Stimulated activated CD4-positive, alpha-beta T cell treated with anti-CD3 and anti-CD28 coated beads, Interleukin-4, amount 100 ng/mL, for 1 hour (primary cell): ENCODE results near the gene SLC5A3.

Source experiments
- DNase-seq: peaks from one replicate; pipeline ENCODE4 v3.0.0-alpha.2; 2020

The SLC5A3 gene

GRCh38 chr21:34073032-34073748 is at the start of gene SLC5A3, which contains the start of gene MRPS6:
Gene SLC5A3 (plus strand): TSS chr21:34073578. CDS start chr21:34095199, 21,621 bp downstream.
Gene MRPS6 (plus strand): TSS chr21:34073578. CDS start chr21:34073701, 123 bp downstream.
- DNase-seq: peak; percentile 76

GRCh38 chr21:34023691-34024373 is 49.5 kb upstream of the SLC5A3 start:
- no peak for DNase-seq

GRCh38 chr21:34024374-34024693 is 49.0 kb upstream of the SLC5A3 start:
- DNase-seq: no peak

GRCh38 chr21:34027721-34028461 is 45.5 kb upstream of the SLC5A3 start:
- DNase-seq: no peak

DNA sequence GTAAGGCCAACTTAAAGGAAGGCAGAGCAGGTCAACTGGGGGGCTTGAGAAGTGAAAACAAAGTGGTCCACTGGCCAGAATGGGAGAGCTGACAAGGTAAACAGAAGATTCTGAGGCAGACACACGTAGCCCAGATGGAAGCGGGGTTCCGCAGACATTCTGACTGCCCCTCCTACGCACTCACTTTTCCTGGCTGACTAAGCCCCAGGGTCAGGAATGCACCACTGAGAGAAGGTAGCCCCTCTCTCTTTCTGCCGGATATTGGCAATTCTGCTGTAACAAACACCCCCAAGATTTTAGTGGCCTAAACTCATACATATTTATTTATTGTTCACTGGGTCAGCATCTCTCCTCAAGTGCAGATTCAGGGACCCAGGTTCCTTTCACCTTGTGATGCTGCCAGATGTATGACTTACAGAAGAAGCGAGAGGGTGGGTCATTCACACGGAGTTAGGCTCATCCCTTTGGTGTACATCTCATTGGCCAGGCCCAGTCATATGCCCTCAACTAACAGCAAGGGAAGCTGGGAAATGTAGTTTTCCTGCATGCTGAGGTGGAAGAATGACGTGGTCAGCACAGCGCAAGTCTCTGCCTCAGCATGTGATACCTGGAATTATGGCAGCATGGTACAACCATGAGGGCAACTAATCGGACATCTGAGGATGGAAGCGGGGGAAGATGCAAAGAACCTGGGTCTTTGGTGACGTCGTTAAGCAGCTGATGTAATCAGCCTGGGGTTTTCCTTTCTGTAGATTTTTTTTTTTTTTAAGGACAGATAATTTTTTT is 43.4 kb upstream of the SLC5A3 start:
- DNase-seq: peak; percentile 31

- no peak for DNase-seq
These were observed 41.5 kb upstream of the SLC5A3 start for GRCh38 chr21:34031835-34032370.

DNA sequence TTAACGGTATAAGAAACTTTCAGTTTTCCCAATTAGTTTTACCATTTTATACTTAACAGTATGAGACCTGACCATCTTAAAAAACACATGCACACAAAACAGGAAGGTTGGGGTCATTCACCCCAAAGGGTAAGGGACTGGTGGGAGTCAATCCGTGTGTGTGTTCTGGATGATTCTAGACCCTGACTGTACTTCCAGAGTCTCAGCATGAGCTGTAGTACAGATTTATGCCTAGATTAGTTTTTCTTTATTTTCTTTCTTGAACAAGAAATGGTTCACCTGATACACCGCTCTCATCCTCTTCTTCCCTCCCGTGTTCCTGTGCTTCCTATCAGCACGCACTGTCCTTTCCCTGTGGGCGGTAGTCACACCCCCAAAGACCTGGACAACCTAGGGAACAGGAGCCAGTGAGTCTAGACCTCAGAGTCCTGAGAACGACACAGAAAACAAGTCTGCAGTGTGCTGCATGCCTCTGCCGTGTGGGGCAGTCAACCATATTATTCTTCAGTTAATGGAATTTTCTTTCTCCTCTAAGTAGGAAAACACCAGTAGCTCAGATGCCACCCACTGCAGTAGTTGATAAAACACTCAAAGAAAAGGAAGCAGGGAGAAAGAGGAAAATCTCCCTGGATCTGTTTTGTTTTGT is 38.9 kb upstream of the SLC5A3 start:
- DNase-seq: no peak

DNA sequence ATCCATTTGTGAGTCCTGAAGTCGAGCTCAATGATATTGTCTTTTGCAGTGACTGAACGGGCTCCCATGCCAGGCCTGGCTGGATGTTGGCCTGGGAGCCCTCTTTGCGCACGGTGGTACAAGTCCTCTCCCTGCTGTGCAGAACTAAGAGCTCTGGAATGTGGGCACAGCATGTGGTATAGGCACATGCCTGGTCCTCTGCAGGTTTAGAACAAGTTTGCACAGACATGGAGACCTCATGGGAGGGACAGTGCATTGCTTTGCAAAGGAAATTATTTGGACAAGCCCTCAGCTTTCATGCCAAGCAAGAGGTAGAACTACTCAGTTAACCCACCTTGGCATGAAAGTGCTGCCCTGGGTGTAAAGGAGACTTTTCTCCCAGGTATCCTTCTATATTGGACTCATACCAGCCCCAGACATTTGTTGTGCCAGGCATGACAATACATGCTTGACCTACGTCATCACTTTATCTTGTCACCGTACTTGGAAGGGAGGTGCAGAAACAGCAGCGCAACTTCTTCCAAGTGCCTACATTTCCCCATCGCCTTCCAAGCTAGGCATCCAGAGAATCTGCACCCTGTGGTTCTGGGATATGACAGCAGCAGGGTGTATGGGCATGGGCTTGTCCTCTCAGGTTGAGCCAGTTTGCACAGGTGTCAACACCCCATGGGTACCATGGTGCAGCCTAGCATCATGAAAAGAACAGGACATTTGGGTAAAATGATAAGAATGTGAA is 37.6 kb upstream of the SLC5A3 start:
- DNase-seq: no peak

GRCh38 chr21:34037009-34037795 is 36.2 kb upstream of the SLC5A3 start:
- DNase-seq: no peak

- no peak for DNase-seq
These were observed 33.5 kb upstream of the SLC5A3 start for GRCh38 chr21:34039678-34040382.

- no peak for DNase-seq
These were observed 30.6 kb upstream of the SLC5A3 start for GRCh38 chr21:34042735-34043134.

- DNase-seq: no peak
These were observed 30.0 kb upstream of the SLC5A3 start for GRCh38 chr21:34043333-34043732.

DNA sequence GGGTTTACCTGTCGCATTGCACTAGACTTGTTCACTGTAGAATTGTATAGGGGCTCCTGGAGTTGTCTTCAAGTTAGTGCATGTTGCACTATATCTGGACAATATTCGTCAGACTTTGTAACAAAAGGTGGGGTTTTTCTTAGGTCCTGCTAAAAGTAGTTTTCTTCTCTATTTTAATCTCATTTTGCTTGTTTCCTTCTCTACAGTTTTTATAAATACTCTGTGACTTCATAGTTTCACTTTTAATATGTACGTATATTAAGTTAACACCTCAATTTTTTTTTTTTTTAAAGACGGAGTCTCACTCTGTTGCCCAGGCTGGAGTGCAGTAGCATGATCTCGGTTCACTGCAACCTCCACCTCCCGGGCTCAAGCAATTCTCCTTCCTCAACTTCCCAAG is 26.5 kb upstream of the SLC5A3 start:
- no peak for DNase-seq

DNA sequence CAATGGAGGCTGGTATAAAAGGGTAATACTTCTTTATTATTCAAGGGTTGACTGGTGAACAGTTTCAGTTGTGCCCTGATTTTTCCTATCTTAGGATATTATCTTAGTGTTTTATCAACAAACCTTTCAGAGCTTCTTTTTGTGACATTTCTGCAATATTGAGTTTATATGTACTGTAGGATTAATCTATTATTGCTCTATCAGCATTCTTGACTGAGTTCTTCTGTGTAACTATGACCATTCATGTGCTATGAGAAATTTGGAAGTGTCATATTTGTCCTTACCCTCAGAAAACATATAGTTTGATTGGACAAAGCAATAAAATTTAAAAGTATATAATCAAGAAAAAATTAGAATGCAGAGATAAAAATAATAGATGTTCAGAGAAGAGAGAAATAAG is 25.5 kb upstream of the SLC5A3 start:
- no peak for DNase-seq

DNA sequence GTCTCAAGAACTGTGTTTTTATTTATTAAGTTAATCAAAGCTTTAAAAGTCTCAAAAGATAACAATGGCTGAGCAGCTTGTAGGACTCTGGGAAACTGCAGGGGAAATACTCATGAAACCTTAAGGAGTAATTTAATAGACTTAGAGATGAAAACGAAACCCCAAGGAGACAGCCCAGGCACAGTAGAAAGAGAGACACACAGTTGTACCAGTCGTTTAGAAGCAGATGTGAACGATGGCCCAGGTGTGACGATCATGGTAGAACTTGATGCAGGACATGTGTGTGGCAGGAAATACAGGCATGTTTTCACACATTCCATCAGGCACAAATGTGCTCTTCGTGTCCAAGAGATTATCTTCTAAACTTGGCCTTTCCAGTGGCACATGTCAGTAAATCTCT is 21.2 kb upstream of the SLC5A3 start:
- no peak for DNase-seq

GRCh38 chr21:34054259-34054658 is 19.1 kb upstream of the SLC5A3 start:
- DNase-seq: no peak

GRCh38 chr21:34055615-34056014 is 17.8 kb upstream of the SLC5A3 start:
- DNase-seq: no peak

DNA sequence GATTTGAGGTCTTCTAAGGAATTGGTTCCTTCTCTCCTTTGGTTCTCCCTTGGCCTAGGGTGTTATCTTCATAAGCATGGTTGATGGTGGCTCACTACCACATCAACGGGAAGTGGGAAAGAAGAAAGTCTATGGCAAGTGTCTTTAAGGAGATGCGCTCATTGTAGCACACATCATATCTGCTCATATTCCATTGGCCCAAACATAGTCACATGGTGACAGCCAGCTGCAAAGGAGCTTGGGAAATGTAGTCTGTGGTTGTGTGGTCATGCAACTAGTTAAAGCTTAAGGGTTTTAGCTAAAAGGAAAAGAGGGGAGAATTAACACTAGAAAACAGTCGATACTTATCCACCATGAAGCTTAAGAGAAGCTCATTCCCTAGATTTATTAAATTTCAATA is 11.4 kb upstream of the SLC5A3 start:
- no peak for DNase-seq

DNA sequence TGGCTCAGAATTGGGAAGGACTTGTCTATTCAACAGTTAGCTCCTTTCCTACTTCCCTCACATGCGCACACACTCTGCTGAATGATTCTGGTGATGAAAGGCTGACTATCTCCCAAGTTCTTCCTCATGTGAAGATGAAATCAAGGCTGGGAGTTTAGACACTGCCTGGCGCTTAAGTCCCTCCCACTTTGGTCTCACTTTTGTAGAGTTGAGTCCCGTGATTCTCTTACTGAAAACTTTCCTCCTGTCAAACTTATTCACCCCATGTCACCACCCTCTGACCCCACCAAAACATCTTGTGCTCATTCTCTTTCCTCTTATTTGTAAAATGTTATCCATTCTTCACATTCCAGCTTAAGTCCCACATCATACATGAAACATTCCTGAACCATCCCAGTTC is 8.4 kb upstream of the SLC5A3 start:
- DNase-seq: no peak

DNA sequence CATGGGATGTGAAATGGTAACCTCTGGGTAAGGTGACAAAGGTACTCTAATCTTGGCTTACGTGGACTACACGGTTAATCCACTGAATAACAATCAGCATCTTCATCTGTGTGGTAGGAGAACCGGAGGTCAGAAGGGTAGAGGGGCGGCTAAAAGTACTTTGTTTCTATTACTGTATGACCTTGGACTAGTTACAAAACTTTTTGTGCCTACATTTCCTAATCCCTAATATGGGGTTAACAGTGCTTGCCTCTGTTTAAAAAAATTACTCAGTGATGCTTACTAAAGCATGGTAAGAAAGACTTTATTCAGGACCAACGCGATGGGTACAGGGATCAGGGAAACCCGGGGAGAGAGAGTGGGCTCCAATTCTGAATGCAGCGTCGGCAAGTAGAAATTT is 1.7 kb upstream of the SLC5A3 start:
- DNase-seq: no peak
